AG08395 (cell line): ENCODE results near the gene PDGFB.

Experiments
- DNase-seq: peaks from one replicate; pipeline ENCODE4 v3.0.0; 2012; ENCODE audit warnings: mixed read lengths, low spot score

Gene PDGFB

GRCh38 chr22:39244496-39245129, at the start of gene PDGFB:
Gene PDGFB, minus strand, starts transcription at chr22:39244982. Its CDS starts 1,019 bp downstream, at chr22:39243963.
- no peak for DNase-seq

GRCh38 chr22:39293766-39294368, 49.1 kb upstream of the PDGFB start:
- no peak for DNase-seq

- peak; percentile 92 for DNase-seq
Observed at GRCh38 chr22:39292561-39293074, 47.8 kb upstream of the PDGFB start.

- no peak for DNase-seq
Observed at GRCh38 chr22:39292031-39292462, 47.3 kb upstream of the PDGFB start.

GRCh38 chr22:39291523-39291922, 46.7 kb upstream of the PDGFB start:
- no peak for DNase-seq

GRCh38 chr22:39290724-39291161, 46.0 kb upstream of the PDGFB start:
- no peak for DNase-seq

- DNase-seq = no peak
Observed at GRCh38 chr22:39289975-39290720, 45.4 kb upstream of the PDGFB start.

- DNase-seq = no peak
Observed at GRCh38 chr22:39289533-39289932, 44.8 kb upstream of the PDGFB start.

GRCh38 chr22:39288135-39288898, 43.5 kb upstream of the PDGFB start:
- no peak for DNase-seq

- DNase-seq = no peak
Observed at GRCh38 chr22:39287076-39287725, 42.4 kb upstream of the PDGFB start.

- DNase-seq = no peak
Observed at GRCh38 chr22:39284983-39285382, 40.2 kb upstream of the PDGFB start.

GRCh38 chr22:39284142-39284980, 39.6 kb upstream of the PDGFB start:
- no peak for DNase-seq

- DNase-seq = no peak
Observed at GRCh38 chr22:39283322-39284141, 38.8 kb upstream of the PDGFB start.

GRCh38 chr22:39282645-39283321, 38.0 kb upstream of the PDGFB start:
- no peak for DNase-seq

GRCh38 chr22:39281126-39281525, 36.3 kb upstream of the PDGFB start:
- DNase-seq = no peak

- no peak for DNase-seq
Observed at GRCh38 chr22:39280250-39280649, 35.5 kb upstream of the PDGFB start.

- no peak for DNase-seq
Observed at GRCh38 chr22:39279170-39279850, 34.5 kb upstream of the PDGFB start.

- peak; percentile 69 for DNase-seq
Observed at GRCh38 chr22:39278040-39278439, 33.3 kb upstream of the PDGFB start.
